Uterus (tissue), 2 donors: ENCODE measurements around the gene HERC5.

Experiments used
- CTCF ChIP-seq, 4 experiments: fragments of 200-600 bp in 2 of 4; fragments of 450-650 bp in 2 of 4; sonication (generic) in 2 of 4; IDR thresholded peaks; one replicate each; pipeline ENCODE4 v1.5.1; 2016 to 2019; ENCODE audit warnings: antibody characterized with exemption in 4 of 4, mild to moderate bottlenecking in 2 of 4, moderate library complexity in 1 of 4
- POLR2A ChIP-seq, 2 donors: fragments of 450-650 bp; IDR thresholded peaks; one replicate each; pipeline ENCODE4 v1.6.1; 2016; ENCODE audit warnings: antibody characterized with exemption in 2 of 2, mild to moderate bottlenecking in 1 of 2, moderate library complexity in 1 of 2

DNA sequence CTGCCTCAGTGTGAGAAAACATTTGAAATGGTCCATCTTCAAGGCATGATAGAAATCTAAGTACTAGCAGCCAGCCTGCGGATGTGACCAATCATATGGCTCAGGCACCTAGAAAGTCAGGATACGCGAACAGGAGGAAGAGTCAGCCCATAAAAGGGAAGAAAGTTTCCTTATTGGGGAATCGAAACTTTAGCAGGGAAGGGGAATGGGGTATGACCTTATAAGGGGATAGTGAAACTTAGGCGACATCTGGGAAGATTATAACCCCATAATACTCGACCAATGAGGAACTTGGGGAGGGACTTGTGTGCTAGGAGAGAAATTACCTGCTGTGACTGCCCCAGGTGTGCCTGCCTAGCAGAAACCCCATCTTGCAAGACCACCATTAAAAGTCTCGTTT lies 92.9 kb downstream of the HERC5 start:
- TF ChIP-seq CTCF (IDR thresholded peaks at IDR 0.05): no peak
- no peak for TF ChIP-seq POLR2A (IDR thresholded peaks at IDR 0.05)
